Neuronal stem cell (in vitro differentiated cells): Measurements from ENCODE around the gene MPRIP.
A peak's percentile ranks its signal among the peaks of the same experiment; 100 is the strongest.

Experiments
- DNase-seq: peaks from one replicate; pipeline ENCODE4 v3.0.0-alpha.2; 2013; ENCODE audit warnings: low spot score
- H2AFZ ChIP-seq: one replicate; pipeline ENCODE4 v1.6.1; 2013; ENCODE audit warnings: mild to moderate bottlenecking, low read length, inconsistent platforms
- H2AK5ac ChIP-seq: 2 replicates; pipeline ENCODE4 v1.6.1; 2013; ENCODE audit warnings: low read depth, mild to moderate bottlenecking, inconsistent platforms, low read length, moderate library complexity, mixed read lengths
- H2BK120ac ChIP-seq: 2 replicates; pipeline ENCODE4 v1.6.1; 2013; ENCODE audit warnings: low read depth, mild to moderate bottlenecking, inconsistent platforms, low read length, moderate library complexity, mixed read lengths
- H2BK12ac ChIP-seq: one replicate; pipeline ENCODE4 v1.6.1; 2013; ENCODE audit warnings: low read length, inconsistent platforms
- H2BK15ac ChIP-seq: 2 replicates; pipeline ENCODE4 v1.6.1; 2013; ENCODE audit warnings: mild to moderate bottlenecking, low read length, inconsistent platforms, mixed read lengths
- H2BK5ac ChIP-seq: one replicate; pipeline ENCODE4 v1.6.1; 2013; ENCODE audit warnings: inconsistent platforms, mild to moderate bottlenecking, low read length, moderate library complexity
- H3K14ac ChIP-seq: one replicate; pipeline ENCODE4 v1.6.1; 2013; ENCODE audit warnings: low read length, inconsistent platforms
- H3K18ac ChIP-seq: 2 replicates; pipeline ENCODE4 v1.6.1; 2013; ENCODE audit warnings: low read length, inconsistent platforms
- H3K23ac ChIP-seq: 2 replicates; pipeline ENCODE4 v1.6.1; 2013; ENCODE audit warnings: low read depth, mild to moderate bottlenecking, mixed read lengths, low read length, inconsistent platforms; ENCODE audit not compliant: poor library complexity
- H3K27ac ChIP-seq: replicated peaks from 3 replicates; pipeline ENCODE4 v1.5.1; 2013; ENCODE audit warnings: low read length, inconsistent platforms
- H3K27me3 ChIP-seq, 3 experiments: 2 replicates each; pipeline ENCODE4 v1.6.1; 2013; ENCODE audit warnings: low read length in 3 of 3, mild to moderate bottlenecking in 2 of 3, inconsistent platforms in 1 of 3, low read depth in 1 of 3, mixed read lengths in 1 of 3, moderate library complexity in 1 of 3; ENCODE audit not compliant: control insufficient read depth in 3 of 3, insufficient read depth in 3 of 3
- H3K36me3 ChIP-seq, 2 donors: replicated peaks in 1 of 2; 2 replicates each; pipeline ENCODE4 v1.6.1; 2013; ENCODE audit warnings: low read length in 2 of 2; ENCODE audit not compliant: control insufficient read depth in 2 of 2, insufficient read depth in 2 of 2
- H3K4ac ChIP-seq: 2 replicates; pipeline ENCODE4 v1.6.1; 2013; ENCODE audit warnings: inconsistent platforms, mild to moderate bottlenecking, low read length, moderate library complexity
- H3K4me1 ChIP-seq, 2 donors: 1 replicate in 1 of 2; 2 replicates in 1 of 2; pipeline ENCODE4 v1.6.1; 2013; ENCODE audit warnings: low read length in 2 of 2, low read depth in 1 of 2; ENCODE audit not compliant: control insufficient read depth in 2 of 2, insufficient read depth in 1 of 2
- H3K4me2 ChIP-seq: one replicate; pipeline ENCODE4 v1.6.1; 2013; ENCODE audit warnings: mild to moderate bottlenecking, low read length, inconsistent platforms; ENCODE audit not compliant: insufficient read depth, poor library complexity, severe bottlenecking
- H3K4me3 ChIP-seq, 2 donors: 2 replicates each; pipeline ENCODE4 v1.5.1; 2013; ENCODE audit warnings: low read length in 2 of 2, mild to moderate bottlenecking in 2 of 2, inconsistent platforms in 1 of 2, moderate library complexity in 1 of 2
- H3K79me1 ChIP-seq: one replicate; pipeline ENCODE4 v1.6.1; 2013; ENCODE audit warnings: low read depth, mild to moderate bottlenecking, inconsistent platforms, low read length, moderate library complexity
- H3K9ac ChIP-seq: one replicate; pipeline ENCODE4 v1.6.1; 2013; ENCODE audit warnings: mild to moderate bottlenecking, low read depth, low read length, inconsistent platforms; ENCODE audit not compliant: poor library complexity
- H3K9me3 ChIP-seq, 2 donors: replicated peaks in 1 of 2; 2 replicates each; pipeline versions ENCODE3 to v1.6.1; 2013; ENCODE audit warnings: low read length in 2 of 2, mild to moderate bottlenecking in 2 of 2, inconsistent platforms in 1 of 2, low read depth in 1 of 2, mixed read lengths in 1 of 2, moderate library complexity in 1 of 2; ENCODE audit not compliant: control insufficient read depth in 2 of 2, insufficient read depth in 1 of 2
- H4K8ac ChIP-seq: one replicate; pipeline ENCODE4 v1.6.1; 2013; ENCODE audit warnings: low read depth, mild to moderate bottlenecking, inconsistent platforms, low read length, moderate library complexity
- H4K91ac ChIP-seq: one replicate; pipeline ENCODE4 v1.6.1; 2013; ENCODE audit warnings: low read length, low read depth, mild to moderate bottlenecking, inconsistent platforms; ENCODE audit not compliant: poor library complexity
- WGBS, 2 donors: extraction: QIAGEN DNeasy Blood & Tissue Kit; methylation state at CpG; one replicate each; pipeline ENCODE4 v1.1.7; 2013; ENCODE audit warnings: missing lambda C conversion rate in 2 of 2, mixed read lengths in 1 of 2; ENCODE audit not compliant: insufficient read length in 2 of 2, insufficient replicate concordance in 1 of 2; ENCODE audit errors: extremely low coverage in 2 of 2; 5-methylcytosine and 5-hydroxymethylcytosine counted together

The MPRIP gene

DNA sequence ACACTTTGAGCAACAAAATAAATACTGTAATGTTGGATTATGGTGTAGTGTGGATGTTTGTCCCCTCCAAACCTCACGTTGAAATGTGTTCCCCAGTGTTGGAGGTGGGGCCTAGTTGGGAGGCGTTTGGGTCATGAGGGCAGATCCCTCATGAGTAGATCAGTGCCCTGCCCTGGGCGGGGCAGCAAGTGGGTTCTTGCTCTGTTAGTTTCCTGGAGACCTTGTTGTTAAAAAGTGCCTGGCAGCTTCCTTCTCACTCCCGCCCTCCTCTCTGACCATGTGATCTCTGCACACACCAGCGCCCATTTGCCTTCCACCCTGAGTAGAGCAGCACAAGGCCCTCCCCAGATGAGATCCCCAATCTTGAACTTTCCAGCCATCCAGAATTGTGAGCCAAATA lies 67.7 kb downstream of the MPRIP start:
- no peak overlapping the region for H3K18ac ChIP-seq

DNA sequence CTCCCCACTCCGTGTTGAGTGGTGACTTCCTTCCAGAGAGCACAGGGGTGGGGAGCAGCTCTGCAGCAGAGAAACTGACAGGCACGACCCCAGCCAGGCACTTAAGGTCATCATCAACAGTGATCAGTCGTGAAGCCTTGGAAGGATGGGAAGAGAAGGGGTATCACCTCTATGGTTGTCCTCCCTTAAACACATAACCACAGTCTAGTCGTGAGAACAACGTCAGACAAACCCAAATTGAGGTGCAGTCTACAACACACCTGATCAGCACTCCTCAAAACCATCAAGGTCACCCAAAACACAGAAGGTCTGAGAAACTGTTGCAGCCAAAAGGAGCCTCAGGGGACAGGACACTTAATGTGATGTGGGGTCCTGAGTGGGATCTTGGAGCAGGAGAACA lies 68.3 kb downstream of the MPRIP start:
- DNase-seq: no peak
- H3K27ac ChIP-seq: no peak overlapping the region
- no CpG with 5 or more reads among the region's 5 CpGs for WGBS, 2 donors
- H3K18ac ChIP-seq: no peak overlapping the region
- H3K23ac ChIP-seq: no peak overlapping the region
- no peak overlapping the region for H3K14ac ChIP-seq
- H3K4me2 ChIP-seq: no peak overlapping the region
- no peak overlapping the region for H2AK5ac ChIP-seq
- no peak overlapping the region for H2BK12ac ChIP-seq
- H2BK15ac ChIP-seq: no peak overlapping the region
- H2BK5ac ChIP-seq: no peak overlapping the region
- H3K4me3 ChIP-seq: no peak overlapping the region
- H2AFZ ChIP-seq: no peak overlapping the region
- peaks cover 0 to 4% of the 10 kb centered on the region in 2 donors for H3K9me3 ChIP-seq
- no peak overlapping the region for H2BK120ac ChIP-seq
- peaks cover 0 to 16% of the 10 kb centered on the region in 2 donors for H3K36me3 ChIP-seq
- H3K79me1 ChIP-seq: peaks cover 10% of the 10 kb centered on the region
- no peak overlapping the region for H3K4ac ChIP-seq
- peaks cover 0 to 12% of the 10 kb centered on the region in 2 donors for H3K4me1 ChIP-seq
- H4K8ac ChIP-seq: peak overlapping the region; percentile 70
- no peaks in the 10 kb centered on the region for H3K27me3 ChIP-seq
- no peak overlapping the region for H4K91ac ChIP-seq
- no peak overlapping the region for H3K9ac ChIP-seq

More for the DNA sequence above, 67.7 kb downstream of the MPRIP start:
- no peak overlapping the region for H3K14ac ChIP-seq
- H2BK120ac ChIP-seq: no peak overlapping the region
- H3K4ac ChIP-seq: no peak overlapping the region
- H4K91ac ChIP-seq: no peak overlapping the region
- no peak overlapping the region for H2AK5ac ChIP-seq
- no peak overlapping the region for H3K4me3 ChIP-seq
- no peak overlapping the region for H2BK12ac ChIP-seq
- H2AFZ ChIP-seq: no peak overlapping the region
- no peaks in the 10 kb centered on the region for H3K27me3 ChIP-seq
- H3K9ac ChIP-seq: no peak overlapping the region
- peaks cover 0 to 10% of the 10 kb centered on the region in 2 donors for H3K4me1 ChIP-seq
- no peak overlapping the region for H3K4me2 ChIP-seq
- H4K8ac ChIP-seq: no peak overlapping the region
- H2BK15ac ChIP-seq: no peak overlapping the region
- H3K9me3 ChIP-seq: peaks cover 0 to 4% of the 10 kb centered on the region in 2 donors
- H2BK5ac ChIP-seq: no peak overlapping the region
- WGBS, 2 donors: no CpG with 5 or more reads among the region's 5 CpGs
- no peak for DNase-seq
- H3K36me3 ChIP-seq: peaks cover 0 to 16% of the 10 kb centered on the region in 2 donors
- peaks cover 8% of the 10 kb centered on the region for H3K79me1 ChIP-seq
- H3K27ac ChIP-seq: no peak overlapping the region
- no peak overlapping the region for H3K23ac ChIP-seq

DNA sequence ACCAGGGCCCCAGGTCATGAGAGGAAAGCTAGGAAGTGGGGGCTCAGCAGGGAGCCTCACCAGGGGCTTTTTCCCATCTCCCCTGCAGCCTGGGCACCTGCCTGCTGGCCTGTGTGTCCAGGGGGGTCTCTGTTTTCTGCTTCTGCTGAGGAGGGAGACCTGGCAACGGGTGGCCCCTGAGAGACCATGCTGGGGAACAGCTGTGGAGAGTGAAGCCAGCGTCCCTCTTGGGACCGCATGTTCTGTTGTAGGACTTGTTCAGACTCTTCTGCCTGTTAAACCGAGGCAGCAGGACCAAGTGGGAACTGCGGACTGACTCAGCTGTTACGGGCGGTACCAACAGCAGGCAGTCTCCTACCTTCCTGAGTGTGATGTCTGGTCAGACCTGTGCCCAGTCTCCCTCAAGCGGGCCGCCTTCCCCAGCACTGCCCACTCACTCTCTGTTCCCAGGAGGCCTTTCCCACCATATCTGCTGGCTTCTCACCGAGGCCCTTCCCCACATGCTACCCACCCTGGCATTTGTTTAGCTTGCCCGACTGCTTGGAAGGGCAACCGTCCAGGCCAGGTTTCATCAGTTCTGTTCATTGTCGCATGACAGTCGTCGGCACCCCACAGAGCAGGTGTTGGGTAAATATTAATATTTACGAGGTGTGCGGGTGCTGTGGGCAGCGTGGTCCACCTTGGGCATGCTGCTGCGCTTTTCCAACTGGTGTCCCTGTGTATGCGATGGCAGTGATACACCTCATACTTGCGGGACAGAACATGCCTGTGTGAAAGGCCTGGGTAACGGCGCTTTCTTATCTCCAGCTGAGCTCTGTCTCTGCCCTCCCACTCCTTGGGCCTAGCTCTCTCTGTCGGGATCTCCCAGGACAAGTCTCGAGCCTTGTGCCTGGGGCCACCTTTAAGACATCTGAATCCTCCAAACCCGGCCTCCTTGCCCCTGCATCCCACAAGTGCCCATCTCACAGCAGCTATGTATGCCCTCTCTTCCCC lies 69.4 kb downstream of the MPRIP start:
- no peak overlapping the region for H2AK5ac ChIP-seq
- H3K4me3 ChIP-seq: no peak overlapping the region
- no peak overlapping the region for H2BK15ac ChIP-seq
- no peak overlapping the region for H3K14ac ChIP-seq
- H3K4me1 ChIP-seq: peaks cover 0 to 12% of the 10 kb centered on the region in 2 donors
- H2BK120ac ChIP-seq: no peak overlapping the region
- DNase-seq: no peak
- no peak overlapping the region for H4K8ac ChIP-seq
- H3K9ac ChIP-seq: peak overlapping the region; percentile 24
- no peak overlapping the region for H3K23ac ChIP-seq
- peak overlapping the region; percentile 22 for H4K91ac ChIP-seq
- peaks cover 8% of the 10 kb centered on the region for H3K79me1 ChIP-seq
- no peak overlapping the region for H3K4me2 ChIP-seq
- peaks cover 0 to 4% of the 10 kb centered on the region in 2 donors for H3K9me3 ChIP-seq
- no CpG with 5 or more reads among the region's 26 CpGs for WGBS, 2 donors
- H3K18ac ChIP-seq: peak overlapping the region; percentile 74
- no peak overlapping the region for H3K4ac ChIP-seq
- peaks cover 0 to 6% of the 10 kb centered on the region in 2 donors for H3K36me3 ChIP-seq
- no peak overlapping the region for H3K27ac ChIP-seq
- H3K27me3 ChIP-seq: no peaks in the 10 kb centered on the region
- H2BK12ac ChIP-seq: no peak overlapping the region
- no peak overlapping the region for H2BK5ac ChIP-seq
- H2AFZ ChIP-seq: no peak overlapping the region

DNA sequence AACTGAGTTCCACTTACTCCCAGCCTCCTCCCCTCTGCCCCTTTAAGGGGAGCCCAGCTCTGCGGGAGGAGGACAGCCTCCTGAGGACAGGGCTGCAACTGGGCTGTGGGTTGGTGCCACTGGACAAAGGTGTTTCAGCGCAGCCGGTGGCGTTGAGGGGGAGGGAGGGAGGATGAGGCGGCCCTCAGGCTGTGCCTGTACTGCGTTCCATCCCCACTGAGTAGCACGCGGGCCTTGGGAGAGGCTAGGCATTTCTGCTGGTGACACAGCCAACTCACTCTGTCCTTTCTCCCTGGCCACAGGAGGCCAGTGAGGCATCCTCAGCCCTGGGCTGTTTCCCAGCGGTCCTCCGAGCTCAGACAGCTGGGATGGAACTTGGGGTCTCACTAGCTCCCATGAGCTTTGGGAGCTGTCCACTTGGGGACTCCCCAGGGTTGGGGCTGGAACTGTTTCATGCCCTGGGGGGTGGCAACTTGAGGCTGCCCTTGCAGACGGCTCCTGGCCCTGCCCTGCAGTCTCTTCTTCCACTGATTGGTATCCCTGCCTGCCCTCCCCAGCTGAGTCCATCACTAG lies 70.5 kb downstream of the MPRIP start:
- H4K91ac ChIP-seq: no peak overlapping the region
- no peak overlapping the region for H2AFZ ChIP-seq
- no peak overlapping the region for H3K4me2 ChIP-seq
- H3K18ac ChIP-seq: peak overlapping the region; percentile 74
- no peak overlapping the region for H2BK5ac ChIP-seq
- H3K27me3 ChIP-seq: no peaks in the 10 kb centered on the region
- no peak overlapping the region for H3K14ac ChIP-seq
- no peak overlapping the region for H2BK15ac ChIP-seq
- no CpG with 5 or more reads among the region's 11 CpGs for WGBS, 2 donors
- no peak overlapping the region for H3K27ac ChIP-seq
- no peak overlapping the region for H3K4me3 ChIP-seq
- H3K4ac ChIP-seq: no peak overlapping the region
- no peak overlapping the region for H4K8ac ChIP-seq
- no peak overlapping the region for H2AK5ac ChIP-seq
- H3K79me1 ChIP-seq: peaks cover 10% of the 10 kb centered on the region
- DNase-seq: no peak
- peaks cover 0 to 4% of the 10 kb centered on the region in 2 donors for H3K9me3 ChIP-seq
- H3K4me1 ChIP-seq: peaks cover 0 to 9% of the 10 kb centered on the region in 2 donors
- H2BK12ac ChIP-seq: no peak overlapping the region
- no peak overlapping the region for H3K23ac ChIP-seq
- no peak overlapping the region for H2BK120ac ChIP-seq
- H3K36me3 ChIP-seq: peaks cover 0 to 4% of the 10 kb centered on the region in 2 donors
- no peak overlapping the region for H3K9ac ChIP-seq
